ENCODE measurements around the gene CARS1. TPM values are rescaled to one million over a fixed set of nuclear protein-coding genes. Genes with fewer than 3 reads are reported as not detected.

The CARS1 gene
- polyA plus RNA-seq, 1 of the 3 experiments (the other 2 are of a cell fraction) = 52.1 TPM

GRCh38 chr11:2954263-2954662 is 103.0 kb downstream of the CARS1 start:
- Histone ChIP-seq H3K27me3 (ENCODE audit: insufficient read depth) (no peaks in the 10 kb centered on the region), H3K79me2 (ENCODE audit: insufficient read depth) (peaks cover 33% of the 10 kb centered on the region), H3K4me2 (no peak overlapping the region), H3F3A (replicated peaks; ENCODE audit: insufficient read depth) (peaks cover 18% of the 10 kb centered on the region), H4K20me1 (ENCODE audit: insufficient read depth) (no peaks in the 10 kb centered on the region), H3K4me1 (ENCODE audit: control insufficient read depth in 1 of 2, insufficient read depth in 2 of 2, low read depth in 1 of 2, low read length in 1 of 2) (peaks cover 0 to 24% of the 10 kb centered on the region in 2 experiments; a peak in 3 of 4 replicates), H3K27ac (ENCODE audit: low read depth in 2 of 2, low read length in 1 of 2) (no peak overlapping the region), H3K9ac (no peak overlapping the region), H3K9me2 (no peaks in the 10 kb centered on the region), H3K4me3 (ENCODE audit: low read depth in 2 of 2, low read length in 1 of 2) (no peak overlapping the region), H3K36me3 (replicated peaks in 1 of 2; ENCODE audit: control insufficient read depth in 1 of 2, insufficient read depth in 2 of 2, low read length in 1 of 2) (peaks cover 70 to 94% of the 10 kb centered on the region in 2 experiments), H3K9me3 (no peaks in the 10 kb centered on the region), H2AFZ (ENCODE audit: low read depth) (no peak overlapping the region)
- WGBS (ENCODE audit: low lambda C conversion rate) = 97% methylated on average over 6 of the region's 6 CpGs
- TF ChIP-seq MXI1 (IDR thresholded peaks at IDR 0.05; ENCODE audit: low read depth, low read length) (no peak), NRF1 (IDR thresholded peaks at IDR 0.05; ENCODE audit: low read depth, low read length) (no peak), EP300 (IDR thresholded peaks at IDR 0.05; ENCODE audit: borderline replicate concordance in 1 of 2, low read depth in 1 of 2, low read length in 1 of 2) (no peak), RCOR1 (IDR thresholded peaks at IDR 0.05; ENCODE audit: low read length) (no peak), RAD21 (IDR thresholded peaks at IDR 0.05; ENCODE audit: low read length) (no peak), POLR2AphosphoS5 (IDR thresholded peaks at IDR 0.05; ENCODE audit: low read depth, low read length) (no peak), TCF12 (IDR thresholded peaks at IDR 0.05) (no peak), MEF2A (IDR thresholded peaks at IDR 0.05; ENCODE audit: borderline replicate concordance, low read depth) (no peak), CTCF (IDR thresholded peaks at IDR 0.05) (no peak)
- TF ChIP-seq, protein P1, sequence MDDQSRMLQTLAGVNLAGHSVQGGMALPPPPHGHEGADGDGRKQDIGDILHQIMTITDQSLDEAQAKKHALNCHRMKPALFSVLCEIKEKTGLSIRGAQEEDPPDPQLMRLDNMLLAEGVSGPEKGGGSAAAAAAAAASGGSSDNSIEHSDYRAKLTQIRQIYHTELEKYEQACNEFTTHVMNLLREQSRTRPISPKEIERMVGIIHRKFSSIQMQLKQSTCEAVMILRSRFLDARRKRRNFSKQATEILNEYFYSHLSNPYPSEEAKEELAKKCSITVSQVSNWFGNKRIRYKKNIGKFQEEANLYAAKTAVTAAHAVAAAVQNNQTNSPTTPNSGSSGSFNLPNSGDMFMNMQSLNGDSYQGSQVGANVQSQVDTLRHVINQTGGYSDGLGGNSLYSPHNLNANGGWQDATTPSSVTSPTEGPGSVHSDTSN (IDR thresholded peaks at IDR 0.05) = no peak
- TF ChIP-seq, protein P2, sequence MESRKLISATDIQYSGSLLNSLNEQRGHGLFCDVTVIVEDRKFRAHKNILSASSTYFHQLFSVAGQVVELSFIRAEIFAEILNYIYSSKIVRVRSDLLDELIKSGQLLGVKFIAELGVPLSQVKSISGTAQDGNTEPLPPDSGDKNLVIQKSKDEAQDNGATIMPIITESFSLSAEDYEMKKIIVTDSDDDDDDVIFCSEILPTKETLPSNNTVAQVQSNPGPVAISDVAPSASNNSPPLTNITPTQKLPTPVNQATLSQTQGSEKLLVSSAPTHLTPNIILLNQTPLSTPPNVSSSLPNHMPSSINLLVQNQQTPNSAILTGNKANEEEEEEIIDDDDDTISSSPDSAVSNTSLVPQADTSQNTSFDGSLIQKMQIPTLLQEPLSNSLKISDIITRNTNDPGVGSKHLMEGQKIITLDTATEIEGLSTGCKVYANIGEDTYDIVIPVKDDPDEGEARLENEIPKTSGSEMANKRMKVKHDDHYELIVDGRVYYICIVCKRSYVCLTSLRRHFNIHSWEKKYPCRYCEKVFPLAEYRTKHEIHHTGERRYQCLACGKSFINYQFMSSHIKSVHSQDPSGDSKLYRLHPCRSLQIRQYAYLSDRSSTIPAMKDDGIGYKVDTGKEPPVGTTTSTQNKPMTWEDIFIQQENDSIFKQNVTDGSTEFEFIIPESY (IDR thresholded peaks at IDR 0.05; ENCODE audit: borderline replicate concordance, low read depth) = no peak
- no peak for DNase-seq
- CTCF ChIA-PET = interaction anchor here (1.6 kb wide), 1 partner anchor 137 kb away, joined by 10 read pairs; no protein-coding TSS in a partner anchor
- POLR2A ChIA-PET = no interaction called here

DNA sequence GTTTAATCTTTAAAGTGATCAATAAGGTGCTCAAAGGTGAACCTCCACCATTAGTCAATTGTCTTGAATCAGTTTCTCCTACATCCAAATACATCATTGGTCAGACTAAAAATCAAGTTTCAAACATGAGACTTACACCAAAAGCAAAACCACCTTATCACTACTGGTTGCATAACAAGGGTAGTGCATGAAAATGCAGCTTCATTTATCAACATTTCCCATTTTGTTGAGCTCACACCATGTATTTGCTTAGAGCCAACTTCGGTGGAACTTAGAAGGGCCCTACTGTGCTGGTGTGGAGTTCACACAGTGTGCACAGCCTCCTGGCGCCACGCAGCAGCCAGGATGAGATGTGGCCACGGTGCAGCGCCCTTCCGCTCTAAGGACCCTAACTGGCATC is 104.9 kb downstream of the CARS1 start:
- POLR2A ChIA-PET = no interaction called here
- no peaks in the 10 kb centered on the region for H3K27me3 ChIP-seq (ENCODE audit: insufficient read depth)
- peaks cover 66 to 94% of the 10 kb centered on the region in 2 experiments for H3K36me3 ChIP-seq (replicated peaks in 1 of 2; ENCODE audit: control insufficient read depth in 1 of 2, insufficient read depth in 2 of 2, low read length in 1 of 2)
- DNase-seq = no peak
- CTCF ChIA-PET = no interaction called here
- H3K4me1 ChIP-seq (ENCODE audit: control insufficient read depth in 1 of 2, insufficient read depth in 2 of 2, low read depth in 1 of 2, low read length in 1 of 2) = peaks cover under 1 to 24% of the 10 kb centered on the region in 2 experiments; a peak in 3 of 4 replicates
- no peaks in the 10 kb centered on the region for H3K9me2 ChIP-seq
- TF ChIP-seq, protein P1 (IDR thresholded peaks at IDR 0.05) = no peak
- TF ChIP-seq NRF1 (IDR thresholded peaks at IDR 0.05; ENCODE audit: low read depth, low read length) = no peak
- TF ChIP-seq, protein P2 (IDR thresholded peaks at IDR 0.05; ENCODE audit: borderline replicate concordance, low read depth) = no peak
- TF ChIP-seq, protein P3, sequence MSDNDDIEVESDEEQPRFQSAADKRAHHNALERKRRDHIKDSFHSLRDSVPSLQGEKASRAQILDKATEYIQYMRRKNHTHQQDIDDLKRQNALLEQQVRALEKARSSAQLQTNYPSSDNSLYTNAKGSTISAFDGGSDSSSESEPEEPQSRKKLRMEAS (IDR thresholded peaks at IDR 0.05; ENCODE audit: low read depth) = no peak
- TF ChIP-seq YY1 (IDR thresholded peaks at IDR 0.05; ENCODE audit: low read depth) = no peak
- TF ChIP-seq EP300 (IDR thresholded peaks at IDR 0.05; ENCODE audit: borderline replicate concordance in 1 of 2, low read depth in 1 of 2, low read length in 1 of 2) = no peak
- TF ChIP-seq FOXJ3 (CRISPR knock-in tag; IDR thresholded peaks at IDR 0.05) = no peak
- peak overlapping the region; percentile 42; the same call in 1 of the 2 replicates for H3K4me2 ChIP-seq
- peaks cover 18% of the 10 kb centered on the region for H3F3A ChIP-seq (replicated peaks; ENCODE audit: insufficient read depth)
- peaks cover 30% of the 10 kb centered on the region for H3K79me2 ChIP-seq (ENCODE audit: insufficient read depth)
- H3K9ac ChIP-seq = no peak overlapping the region
- H3K4me3 ChIP-seq (ENCODE audit: low read depth in 2 of 2, low read length in 1 of 2) = no peak overlapping the region
- H3K27ac ChIP-seq (ENCODE audit: low read depth in 2 of 2, low read length in 1 of 2) = peak overlapping the region; percentile 22 to 84
- H2AFZ ChIP-seq (ENCODE audit: low read depth) = no peak overlapping the region
- H4K20me1 ChIP-seq (ENCODE audit: insufficient read depth) = no peaks in the 10 kb centered on the region
- WGBS (ENCODE audit: low lambda C conversion rate) = 93% methylated on average over 6 of the region's 6 CpGs
- H3K9me3 ChIP-seq = no peaks in the 10 kb centered on the region
